Measurements from ENCODE around the gene PVALB. TPM values are rescaled to one million over a fixed set of nuclear protein-coding genes. Genes with fewer than 3 reads are reported as not detected.

PVALB gene
- total RNA-seq (not detected), polyA plus RNA-seq (1 to 10 TPM in 2 of 3 donors, under 1 TPM in 1; 0.95 to 4.1 (median 2.1) TPM)
- long read RNA-seq, donor 1: 0 reads
- long read RNA-seq, donor 2: 0 reads
- long read RNA-seq, donor 3: 0 reads
- long read RNA-seq, donor 4: 0 reads
- long read RNA-seq, donor 5, partial matches to known transcripts: 0 of 1 reads
- long read RNA-seq, donor 5, other reads (novel, unspliced or antisense): 0 of 1 reads
- long read RNA-seq, donor 6: 0 reads
- long read RNA-seq, donor 7: 0 reads
- long read RNA-seq, donor 8: 0 reads
- long read RNA-seq, donor 9: 0 reads
- long read RNA-seq, donor 10: 0 reads

GRCh38 chr22:36816636-36817524, at the start of gene PVALB:
Gene PVALB, minus strand, starts transcription at chr22:36817035. Its CDS starts 30 bp downstream, at chr22:36817005.
- Histone ChIP-seq H3K4me1 (peaks cover 11 to 15% (median 13%) of the 10 kb centered on the region in 4 donors), H3K27me3 (peaks cover 22 to 83% (median 61%) of the 10 kb centered on the region in 3 donors), H3K36me3 (no peaks in the 10 kb centered on the region), H3K4me3 (peak within 1 kb of the TSS in 3 of 4 donors; percentile 25 to 39 (median 29)), H3K9me3 (no peaks in the 10 kb centered on the region), H3K27ac (no peak within 1 kb of the TSS)
- intact Hi-C loops (cut with DNase I; ENCODE audit: low total_unique reads): no loop called here
- peak in 1 of 2 donors; percentile 85 for DNase-seq
- no peak for TF ChIP-seq POLR2AphosphoS5 (IDR thresholded peaks at IDR 0.05)
- 1 to 3% (median 2%) methylated on average over 36 to 75 of the region's 75 CpGs for WGBS, 5 donors

DNA sequence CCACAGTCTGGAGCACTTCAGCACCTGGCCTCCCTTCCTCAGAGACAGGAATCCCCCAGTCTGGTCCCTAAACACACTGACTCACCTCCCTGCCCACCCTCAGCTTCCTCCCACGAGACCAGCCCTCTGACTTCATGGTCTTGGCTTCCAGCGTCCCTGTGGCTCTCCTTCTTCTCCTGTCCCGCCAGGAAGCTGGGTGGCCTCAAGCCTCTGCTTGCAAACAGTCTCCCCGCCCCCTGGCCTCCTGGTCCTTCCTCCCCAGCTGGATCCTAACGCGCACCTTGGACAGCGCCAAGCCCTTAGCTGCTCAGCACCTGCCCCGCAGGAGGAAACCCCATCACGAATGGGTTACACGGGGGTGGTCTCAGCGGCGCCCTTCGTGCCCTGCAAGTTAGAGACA, 48.5 kb upstream of the PVALB start:
- H3K4me3 ChIP-seq: no peak overlapping the region
- peak in 1 of 2 donors; percentile 45 for DNase-seq
- H3K9me3 ChIP-seq: no peaks in the 10 kb centered on the region
- H3K4me1 ChIP-seq: peaks cover 0 to 14% (median 3%) of the 10 kb centered on the region in 4 donors
- H3K27ac ChIP-seq: no peak overlapping the region
- no peak for TF ChIP-seq POLR2AphosphoS5 (IDR thresholded peaks at IDR 0.05)
- no peak for TF ChIP-seq POLR2A (IDR thresholded peaks at IDR 0.05)
- no peak for TF ChIP-seq CTCF (IDR thresholded peaks at IDR 0.05)
- no peak for TF ChIP-seq EP300 (IDR thresholded peaks at IDR 0.05)
- WGBS, 5 donors: 17 to 30% (median 29%) methylated on average over 13 of the region's 13 CpGs
- H3K36me3 ChIP-seq: peaks cover 0 to 3% (median under 1%) of the 10 kb centered on the region in 4 donors
- H3K27me3 ChIP-seq: peaks cover 0 to 41% (median 4%) of the 10 kb centered on the region in 3 donors
- intact Hi-C loops (cut with DNase I; ENCODE audit: low total_unique reads): no loop called here

DNA sequence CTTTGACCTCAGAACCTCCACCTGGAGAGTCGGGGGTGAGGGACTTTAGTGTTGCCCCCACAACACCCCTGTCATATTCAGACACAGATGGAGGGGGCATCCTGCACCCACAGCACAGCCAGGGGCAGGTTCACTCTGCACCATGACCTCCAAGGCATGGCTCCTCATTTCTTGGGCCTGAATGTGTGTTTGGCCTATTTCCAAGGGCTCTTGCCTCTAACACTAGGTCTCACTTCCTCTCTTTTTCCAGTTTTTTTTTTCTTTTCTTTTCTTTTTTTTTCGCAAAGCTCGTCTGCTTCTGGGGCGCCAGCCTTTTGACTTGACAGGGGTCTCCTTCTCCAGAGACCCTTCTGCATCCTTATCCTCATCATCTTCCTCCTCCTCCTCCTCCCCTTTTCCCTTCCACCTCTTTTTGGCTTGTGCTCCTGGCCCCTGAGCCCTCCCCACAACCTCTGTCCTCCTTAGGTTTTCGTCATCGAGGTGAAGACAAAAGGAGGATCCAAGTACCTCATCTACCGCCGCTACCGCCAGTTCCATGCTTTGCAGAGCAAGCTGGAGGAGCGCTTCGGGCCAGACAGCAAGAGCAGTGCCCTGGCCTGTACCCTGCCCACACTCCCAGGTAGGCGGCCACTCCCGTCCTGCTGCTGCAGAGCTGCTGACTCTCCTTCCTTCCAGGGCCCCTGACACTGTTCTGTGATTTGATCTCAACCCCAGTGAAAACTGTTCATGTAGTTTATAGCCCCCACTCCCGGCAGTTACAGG, 47.8 kb upstream of the PVALB start:
- DNase-seq: no peak

GRCh38 chr22:36863979-36864378, 47.1 kb upstream of the PVALB start:
- Histone ChIP-seq H3K4me1 (peaks cover 0 to 18% (median 3%) of the 10 kb centered on the region in 4 donors), H3K4me3 (no peak overlapping the region), H3K27ac (no peak overlapping the region), H3K27me3 (peaks cover 0 to 28% (median 0%) of the 10 kb centered on the region in 3 donors), H3K36me3 (peaks cover 0 to 3% (median 0%) of the 10 kb centered on the region in 4 donors), H3K9me3 (no peaks in the 10 kb centered on the region)
- WGBS, 5 donors: 81 to 91% (median 89%) methylated on average over 6 of the region's 6 CpGs
- no peak for DNase-seq
- intact Hi-C loops (cut with DNase I; ENCODE audit: low total_unique reads): no loop called here
- no peak for TF ChIP-seq EP300 (IDR thresholded peaks at IDR 0.05)
- TF ChIP-seq CTCF (IDR thresholded peaks at IDR 0.05): no peak
- TF ChIP-seq POLR2A (IDR thresholded peaks at IDR 0.05): no peak
- TF ChIP-seq POLR2AphosphoS5 (IDR thresholded peaks at IDR 0.05): no peak

More for the DNA sequence above, 47.8 kb upstream of the PVALB start:
- Histone ChIP-seq H3K9me3 (no peaks in the 10 kb centered on the region), H3K27me3 (peaks cover 0 to 34% (median 4%) of the 10 kb centered on the region in 3 donors), H3K27ac (no peak overlapping the region), H3K4me3 (no peak overlapping the region), H3K36me3 (peaks cover 0 to 3% (median 0%) of the 10 kb centered on the region in 4 donors), H3K4me1 (peaks cover 0 to 18% (median 3%) of the 10 kb centered on the region in 4 donors)
- TF ChIP-seq POLR2AphosphoS5 (IDR thresholded peaks at IDR 0.05): no peak
- no peak for TF ChIP-seq POLR2A (IDR thresholded peaks at IDR 0.05)
- no peak for TF ChIP-seq EP300 (IDR thresholded peaks at IDR 0.05)
- no peak for TF ChIP-seq CTCF (IDR thresholded peaks at IDR 0.05)
- intact Hi-C loops (cut with DNase I; ENCODE audit: low total_unique reads): no loop called here
- 73 to 82% (median 82%) methylated on average over 14 of the region's 14 CpGs for WGBS, 5 donors
